Measurements from ENCODE around the gene NINJ2.

Gene NINJ2

DNA sequence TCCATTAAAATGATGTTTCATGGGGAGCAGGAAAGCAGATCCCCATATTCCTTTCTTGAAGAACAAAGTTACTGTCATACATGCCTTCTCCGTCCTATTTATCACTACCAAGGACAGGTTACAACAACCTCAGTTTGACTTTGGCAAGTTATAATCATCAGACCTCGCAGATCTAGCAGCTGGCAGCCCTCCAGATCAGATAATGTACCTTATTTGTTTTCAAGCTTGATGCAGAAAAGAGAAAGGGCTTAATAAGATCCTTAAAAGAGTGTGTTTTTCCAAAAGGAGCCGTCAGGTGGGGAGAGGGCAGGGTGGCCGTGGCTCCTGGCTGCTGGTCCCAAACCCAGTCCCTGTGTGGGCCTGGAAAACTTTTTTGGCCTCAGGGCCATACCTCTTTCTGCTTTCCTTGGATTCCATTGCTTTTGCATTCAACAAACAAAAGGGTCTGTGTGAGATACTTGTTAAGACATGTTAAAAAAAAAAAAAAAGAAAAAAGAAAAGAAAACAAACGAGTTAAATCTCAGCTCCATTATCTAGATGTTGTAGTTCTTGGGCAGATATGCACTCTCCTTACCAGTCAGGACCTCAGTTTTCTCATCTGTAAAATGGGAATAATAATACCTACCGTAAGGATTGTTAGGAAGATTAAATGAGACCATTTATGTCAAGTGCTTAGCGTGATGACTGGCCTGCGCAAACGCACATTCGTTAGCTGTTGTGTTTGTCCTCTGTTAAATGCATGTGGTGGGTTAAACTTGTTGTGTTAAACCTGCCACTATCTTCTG lies 138.9 kb downstream of the NINJ2 start:
- FAIRE-seq, result no peak

DNA sequence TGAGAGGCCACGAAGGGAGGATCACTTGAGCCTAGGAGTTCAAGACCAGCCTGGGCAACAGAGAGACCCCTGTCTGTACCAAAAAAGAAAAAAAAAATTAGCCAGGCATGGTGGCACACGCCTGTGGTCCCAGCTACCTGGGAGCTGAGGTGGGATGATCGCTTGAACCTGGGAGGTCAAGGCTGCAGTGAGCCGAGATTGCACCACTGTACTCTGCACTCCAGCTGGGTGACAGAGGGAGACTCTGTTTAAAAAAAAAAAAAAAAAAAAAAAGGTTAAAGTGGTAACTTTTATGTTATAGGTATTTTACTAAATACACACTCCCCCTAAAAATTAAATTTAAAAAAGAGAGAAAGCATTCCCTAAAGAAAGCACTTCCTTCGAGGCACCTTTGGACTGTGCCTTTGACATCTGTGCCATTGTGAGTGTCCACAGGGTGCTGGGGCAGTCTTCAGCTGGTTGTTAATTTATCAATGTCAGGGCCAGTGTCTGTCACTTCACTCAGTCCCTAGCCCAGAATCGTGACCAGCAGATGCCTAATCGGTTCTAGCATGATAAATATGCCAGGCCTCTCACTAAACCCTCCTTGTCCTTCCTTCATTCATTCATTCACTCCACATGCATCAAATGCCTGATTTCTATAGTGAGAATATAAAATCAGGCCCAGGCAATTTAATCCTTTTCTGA lies 140.4 kb downstream of the NINJ2 start:
- no peak for FAIRE-seq

DNA sequence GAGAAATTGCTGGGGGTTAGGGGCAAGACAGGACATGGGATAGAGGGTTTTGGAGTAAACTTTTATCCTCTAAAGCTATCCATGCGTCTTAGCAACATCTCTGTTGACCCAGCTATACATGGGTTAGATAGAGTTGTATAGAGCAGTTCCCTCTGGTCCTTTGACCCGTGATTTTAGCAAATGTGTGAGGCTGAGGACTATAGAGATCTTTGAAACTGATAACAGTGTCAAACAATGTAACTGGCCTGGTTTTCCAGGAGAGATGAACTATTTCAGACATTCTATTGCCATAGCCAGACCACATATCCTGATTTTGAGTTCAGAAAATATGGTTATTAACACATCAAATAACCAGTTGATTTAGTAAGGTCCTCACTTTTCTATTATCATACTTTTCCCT lies 143.1 kb downstream of the NINJ2 start:
- no peak for FAIRE-seq

DNA sequence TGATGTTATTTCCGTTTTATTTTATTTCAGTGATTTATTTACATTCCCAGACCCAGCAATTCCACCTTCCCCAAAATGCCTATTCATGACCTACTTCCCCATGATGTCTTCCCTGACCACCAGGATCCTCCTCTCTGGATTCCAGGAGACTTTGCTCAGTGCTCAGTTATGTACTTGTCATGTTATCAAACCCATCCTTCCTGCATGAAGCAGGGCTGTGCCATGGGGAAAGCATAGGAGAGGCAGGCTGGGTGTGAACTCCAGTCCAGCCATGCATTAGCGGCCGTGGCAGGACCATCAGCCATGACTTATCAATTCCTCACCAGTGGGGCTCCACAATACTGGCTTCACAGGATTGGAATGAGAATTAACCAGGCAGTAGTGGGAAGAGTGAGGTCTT lies 145.7 kb downstream of the NINJ2 start:
- FAIRE-seq, result no peak

Measured in colon (tissue), 2 donors.